PFSK-1 (cell line): ENCODE results near the gene DAND5.

Experiments
- FOXP2 ChIP-seq: optimal IDR thresholded peaks from 2 replicates; pipeline ENCODE3; 2011; ENCODE audit warnings: borderline replicate concordance, control low read depth, inconsistent platforms; ENCODE audit not compliant: insufficient read depth; ENCODE audit errors: extremely low read length, extremely low read depth
- POLR2AphosphoS5 ChIP-seq: IDR thresholded peaks from 2 replicates; pipeline ENCODE4 v1.6.1; 2012; ENCODE audit warnings: low read depth, mild to moderate bottlenecking, control low read depth, low read length, moderate library complexity
- REST ChIP-seq, 2 experiments: IDR thresholded peaks; 2 replicates each; pipeline versions ENCODE4 v1.6.1 to v1.8.0; 2011 to 2012; ENCODE audit warnings: low read depth in 2 of 2, low read length in 2 of 2, control low read depth in 1 of 2, inconsistent platforms in 1 of 2, mild to moderate bottlenecking in 1 of 2, moderate library complexity in 1 of 2; ENCODE audit not compliant: insufficient read depth in 1 of 2
- SIN3A ChIP-seq: IDR thresholded peaks from 2 replicates; pipeline ENCODE4 v1.6.1; 2012; ENCODE audit warnings: mild to moderate bottlenecking, low read length, moderate library complexity, borderline replicate concordance; ENCODE audit not compliant: insufficient read depth
- TAF1 ChIP-seq: IDR thresholded peaks from 2 replicates; pipeline ENCODE4 v1.6.1; 2012; ENCODE audit warnings: low read length, control low read depth, borderline replicate concordance; ENCODE audit not compliant: insufficient read depth

DAND5 gene

GRCh38 chr19:12940897-12941296 lies 28.5 kb upstream of the DAND5 start:
- TF ChIP-seq SIN3A (no peak), POLR2AphosphoS5 (no peak), REST (IDR thresholded peaks at IDR 0.05; ENCODE audit: insufficient read depth in 1 of 2, low read depth in 2 of 2, low read length in 2 of 2) (no peak), TAF1 (no peak), FOXP2 (no peak)

- TF ChIP-seq POLR2AphosphoS5: peak; percentile 14; the same call in 1 of the 2 replicates
- TF ChIP-seq REST (IDR thresholded peaks at IDR 0.05; ENCODE audit: insufficient read depth in 1 of 2, low read depth in 2 of 2, low read length in 2 of 2): no peak
Measured at GRCh38 chr19:12943437-12944044, 25.8 kb upstream of the DAND5 start.

DNA sequence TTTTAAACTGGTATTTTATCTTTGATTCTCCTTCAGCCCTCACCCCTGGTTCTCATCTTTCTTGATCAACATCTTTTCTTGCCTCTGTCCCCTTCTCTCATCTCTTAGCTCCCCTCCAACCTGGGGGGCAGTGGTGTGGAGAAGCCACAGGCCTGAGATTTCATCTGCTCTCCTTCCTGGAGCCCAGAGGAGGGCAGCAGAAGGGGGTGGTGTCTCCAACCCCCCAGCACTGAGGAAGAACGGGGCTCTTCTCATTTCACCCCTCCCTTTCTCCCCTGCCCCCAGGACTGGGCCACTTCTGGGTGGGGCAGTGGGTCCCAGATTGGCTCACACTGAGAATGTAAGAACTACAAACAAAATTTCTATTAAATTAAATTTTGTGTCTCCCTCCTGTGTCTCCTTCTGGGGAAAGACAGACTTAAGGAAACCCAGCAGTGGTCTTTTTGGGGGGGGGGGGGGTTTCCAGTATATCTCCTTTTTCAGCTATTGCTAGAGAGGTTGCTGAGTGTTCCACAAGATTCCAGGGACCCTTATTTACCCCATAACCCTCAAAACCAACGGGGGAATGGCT lies 25.2 kb upstream of the DAND5 start:
- TF ChIP-seq POLR2AphosphoS5 (no peak; the same call in 1 of the 2 replicates), FOXP2 (no peak), TAF1 (no peak), REST (IDR thresholded peaks at IDR 0.05; ENCODE audit: insufficient read depth in 1 of 2, low read depth in 2 of 2, low read length in 2 of 2) (no peak), SIN3A (no peak)

- TF ChIP-seq FOXP2: peak; percentile 92
- TF ChIP-seq REST (IDR thresholded peaks at IDR 0.05; ENCODE audit: insufficient read depth in 1 of 2, low read depth in 2 of 2, low read length in 2 of 2): 0 out of 4 replicates have a peak, but pooled peaks of 1 of the 2 experiments have one; percentile 43
- peak; percentile 94 for TF ChIP-seq TAF1
- peak; percentile 64 for TF ChIP-seq POLR2AphosphoS5
- peak; percentile 11; the same call in 1 of the 2 replicates for TF ChIP-seq SIN3A
Measured at GRCh38 chr19:12945479-12946091, 23.8 kb upstream of the DAND5 start, which contains the start of gene RAD23A. TSS of gene RAD23A (plus strand) at chr19:12945862. CDS start at chr19:12945949, 87 bp downstream.
